ENCODE results near the gene DOCK10. TPM values are rescaled to one million over a fixed set of nuclear protein-coding genes. Genes with fewer than 3 reads are reported as not detected.

DOCK10 gene
- total and polyA plus RNA-seq, 2 donors (not counting 3 experiments of a cell fraction or from before 2014, with no cell fraction given) = 5.8 to 23.0 TPM

DNA sequence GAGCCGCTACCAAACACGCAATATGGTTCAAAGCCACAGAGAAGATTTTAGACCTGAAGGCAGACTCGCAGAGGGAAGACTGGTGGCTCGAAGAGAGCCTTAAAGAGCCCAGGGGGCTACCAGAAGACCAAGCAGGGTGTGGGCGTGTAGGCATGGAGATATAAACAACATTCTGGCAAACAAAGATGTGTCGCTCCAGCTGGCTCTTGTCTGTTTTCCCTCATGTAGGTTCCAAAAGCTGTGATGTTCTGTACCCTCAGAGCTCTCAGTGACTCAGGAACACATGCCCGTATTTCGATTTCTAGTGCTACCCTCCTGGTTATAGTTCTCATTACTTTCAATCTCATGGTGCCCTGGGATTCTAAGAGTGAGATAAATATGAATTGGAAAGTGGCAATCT, 44.5 kb downstream of the DOCK10 start:
- FAIRE-seq (no peak), DNase-seq (ENCODE audit: low read depth, low spot score) (no peak)
- Histone ChIP-seq H3K4me3 (replicated peaks in 1 of 3; ENCODE audit: insufficient read depth in 1 of 3, low read depth in 1 of 3, low read length in 3 of 3) (no peak overlapping the region), H3K9me3 (replicated peaks; ENCODE audit: control insufficient read depth, insufficient read depth, low read length) (no peaks in the 10 kb centered on the region), H3K9ac (replicated peaks; ENCODE audit: extremely low read depth, insufficient read depth, low read length) (no peak overlapping the region), H3K79me2 (ENCODE audit: control insufficient read depth, insufficient read depth, low read length) (no peaks in the 10 kb centered on the region), H3K27me3 (ENCODE audit: control insufficient read depth in 2 of 2, insufficient read depth in 2 of 2, low read length in 2 of 2) (no peaks in the 10 kb centered on the region), H3K4me1 (ENCODE audit: control insufficient read depth, extremely low read depth, insufficient read depth, low read length) (peaks cover 4% of the 10 kb centered on the region), H2AFZ (ENCODE audit: low read depth, low read length) (no peak overlapping the region), H3K4me2 (ENCODE audit: insufficient read depth, low read length) (no peak overlapping the region), H3K9me1 (replicated peaks; ENCODE audit: control insufficient read depth, extremely low read depth, insufficient read depth, low read length) (no peaks in the 10 kb centered on the region), H4K20me1 (replicated peaks; ENCODE audit: control insufficient read depth, extremely low read depth, insufficient read depth, low read length) (no peaks in the 10 kb centered on the region), H3K36me3 (ENCODE audit: control insufficient read depth in 2 of 2, extremely low read depth in 1 of 2, insufficient read depth in 2 of 2, low read length in 2 of 2) (no peaks in the 10 kb centered on the region), H3K27ac (ENCODE audit: insufficient read depth, low read depth, low read length) (no peak overlapping the region)
- dilution Hi-C loops (cut with MboI; ENCODE audit: extremely low pct_ligation_motif_present, low sequenced_read_pairs) = no loop called here
- TF ChIP-seq GATA2 (IDR thresholded peaks at IDR 0.05; ENCODE audit: insufficient read depth, insufficient read length, low read depth, low read length) (no peak), EZH2 (IDR thresholded peaks at IDR 0.05; ENCODE audit: borderline replicate concordance, low read depth, low read length, severe bottlenecking) (no peak), JUN (IDR thresholded peaks at IDR 0.05; ENCODE audit: borderline replicate concordance, insufficient read depth, insufficient read length, low read depth) (no peak), POLR2A (IDR thresholded peaks at IDR 0.05; ENCODE audit: low read depth, low read length) (no peak), MYC (IDR thresholded peaks at IDR 0.05; ENCODE audit: low read depth, low read length) (no peak), POLR2AphosphoS5 (IDR thresholded peaks at IDR 0.05; ENCODE audit: insufficient read depth, low read depth, low read length) (no peak), FOS (IDR thresholded peaks at IDR 0.05; ENCODE audit: borderline replicate concordance, insufficient read depth, low read length) (no peak)
- TF ChIP-seq, protein P1, sequence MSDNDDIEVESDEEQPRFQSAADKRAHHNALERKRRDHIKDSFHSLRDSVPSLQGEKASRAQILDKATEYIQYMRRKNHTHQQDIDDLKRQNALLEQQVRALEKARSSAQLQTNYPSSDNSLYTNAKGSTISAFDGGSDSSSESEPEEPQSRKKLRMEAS (IDR thresholded peaks at IDR 0.05; ENCODE audit: insufficient read depth, insufficient read length) = no peak
- TF ChIP-seq, protein P2, sequence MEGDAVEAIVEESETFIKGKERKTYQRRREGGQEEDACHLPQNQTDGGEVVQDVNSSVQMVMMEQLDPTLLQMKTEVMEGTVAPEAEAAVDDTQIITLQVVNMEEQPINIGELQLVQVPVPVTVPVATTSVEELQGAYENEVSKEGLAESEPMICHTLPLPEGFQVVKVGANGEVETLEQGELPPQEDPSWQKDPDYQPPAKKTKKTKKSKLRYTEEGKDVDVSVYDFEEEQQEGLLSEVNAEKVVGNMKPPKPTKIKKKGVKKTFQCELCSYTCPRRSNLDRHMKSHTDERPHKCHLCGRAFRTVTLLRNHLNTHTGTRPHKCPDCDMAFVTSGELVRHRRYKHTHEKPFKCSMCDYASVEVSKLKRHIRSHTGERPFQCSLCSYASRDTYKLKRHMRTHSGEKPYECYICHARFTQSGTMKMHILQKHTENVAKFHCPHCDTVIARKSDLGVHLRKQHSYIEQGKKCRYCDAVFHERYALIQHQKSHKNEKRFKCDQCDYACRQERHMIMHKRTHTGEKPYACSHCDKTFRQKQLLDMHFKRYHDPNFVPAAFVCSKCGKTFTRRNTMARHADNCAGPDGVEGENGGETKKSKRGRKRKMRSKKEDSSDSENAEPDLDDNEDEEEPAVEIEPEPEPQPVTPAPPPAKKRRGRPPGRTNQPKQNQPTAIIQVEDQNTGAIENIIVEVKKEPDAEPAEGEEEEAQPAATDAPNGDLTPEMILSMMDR (IDR thresholded peaks at IDR 0.05; ENCODE audit: extremely low read depth in 1 of 2, insufficient read depth in 1 of 2, low read depth in 1 of 2, low read length in 2 of 2) = no peak
- intact Hi-C loops (cut with micrococcal nuclease) = no loop called here
- POLR2A ChIA-PET = no interaction called here
- no TSS peak for BruUV-seq (replicated peaks)
- CTCF ChIA-PET = interaction anchor here (2.4 kb wide), 1 partner anchor 160 kb away, joined by 9 read pairs; no protein-coding TSS in a partner anchor
